GM23338 (cell line): ENCODE data around the gene PYCR2. TPM values are rescaled to one million over a fixed set of nuclear protein-coding genes. Genes with fewer than 3 reads are reported as not detected.

Experiments used
- ATAC-seq: fragments of 200-7000 bp; cut with Tn5 transposase; 3 replicates; pipeline ENCODE4 v1.9.1; 2020
- DNase-seq: peaks from one replicate; pipeline ENCODE4 v3.0.0-alpha.2; 2015; ENCODE audit warnings: low spot score
- H2AFZ ChIP-seq: fragments of 200-600 bp; sonication (generic); 2 replicates; pipeline ENCODE4 v1.8.0; 2016; ENCODE audit warnings: antibody characterized with exemption, mild to moderate bottlenecking, moderate library complexity
- H3F3A ChIP-seq: fragments of 200-600 bp; sonication (generic); replicated peaks from 2 replicates; pipeline ENCODE4 v1.8.0; 2017; ENCODE audit warnings: antibody characterized with exemption, mixed run types, low read depth
- H3K27ac ChIP-seq: fragments of 200-600 bp; sonication (generic); 2 replicates; pipeline ENCODE4 v1.6.1; 2016; ENCODE audit warnings: low read depth
- H3K27me3 ChIP-seq: fragments of 200-600 bp; sonication (generic); 2 replicates; pipeline ENCODE4 v1.8.0; 2016; ENCODE audit warnings: mild to moderate bottlenecking, mixed run types, moderate library complexity; ENCODE audit not compliant: insufficient read depth
- H3K36me3 ChIP-seq: fragments of 200-600 bp; sonication (generic); 2 replicates; pipeline ENCODE4 v1.8.0; 2016; ENCODE audit warnings: mild to moderate bottlenecking; ENCODE audit not compliant: insufficient read depth
- H3K4me1 ChIP-seq: fragments of 200-600 bp; sonication (generic); 2 replicates; pipeline ENCODE4 v1.8.0; 2016; ENCODE audit warnings: mild to moderate bottlenecking, moderate library complexity; ENCODE audit not compliant: insufficient read depth
- H3K4me2 ChIP-seq: fragments of 200-600 bp; sonication (generic); 2 replicates; pipeline ENCODE4 v1.7.1; 2017; ENCODE audit warnings: mixed run types
- H3K4me3 ChIP-seq: fragments of 200-600 bp; sonication (generic); 2 replicates; pipeline ENCODE4 v1.6.1; 2016; ENCODE audit warnings: mixed run types
- H3K79me2 ChIP-seq: fragments of 200-600 bp; sonication (generic); replicated peaks from 2 replicates; pipeline ENCODE4 v1.8.0; 2017; ENCODE audit warnings: mild to moderate bottlenecking; ENCODE audit not compliant: insufficient read depth
- H3K9me2 ChIP-seq: fragments of 200-600 bp; sonication (generic); 2 replicates; pipeline ENCODE4 v1.8.0; 2017; ENCODE audit not compliant: insufficient read depth
- H4K20me1 ChIP-seq: fragments of 200-600 bp; sonication (generic); replicated peaks from 2 replicates; pipeline ENCODE4 v1.8.0; 2017; ENCODE audit warnings: mild to moderate bottlenecking; ENCODE audit not compliant: insufficient read depth
- H3K27ac Mint-ChIP-seq: 2 replicates; pipeline ENCODE4 v1.8.0; 2020; ENCODE audit warnings: inconsistent platforms, mild to moderate bottlenecking, moderate library complexity, mixed read lengths
- H3K27me3 Mint-ChIP-seq: 3 replicates; pipeline ENCODE4 v1.8.0; 2022; ENCODE audit warnings: low read depth, mild to moderate bottlenecking, moderate library complexity, mixed read lengths, inconsistent platforms; ENCODE audit not compliant: insufficient read depth, poor library complexity
- H3K36me3 Mint-ChIP-seq: 3 replicates; pipeline ENCODE4 v1.8.0; 2021; ENCODE audit warnings: low read depth, mild to moderate bottlenecking, inconsistent platforms, moderate library complexity, mixed read lengths
- H3K4me1 Mint-ChIP-seq: 3 replicates; pipeline ENCODE4 v1.8.0; 2020; ENCODE audit warnings: mild to moderate bottlenecking, inconsistent platforms, mixed read lengths
- H3K4me3 Mint-ChIP-seq: 3 replicates; pipeline ENCODE4 v1.8.0; 2021; ENCODE audit warnings: moderate library complexity, mild to moderate bottlenecking, inconsistent platforms, mixed read lengths
- H3K9me3 Mint-ChIP-seq: 3 replicates; pipeline ENCODE4 v1.8.0; 2020; ENCODE audit warnings: moderate library complexity, mild to moderate bottlenecking, inconsistent platforms, mixed read lengths
- CREB1 ChIP-seq: fragments of 250-450 bp; sonication (Bioruptor Pico); IDR thresholded peaks from 2 replicates; pipeline ENCODE4 v1.5.0; 2020; ENCODE audit warnings: low read depth, mild to moderate bottlenecking, moderate library complexity
- EZH2 ChIP-seq: fragments of 200-600 bp; sonication (generic); IDR thresholded peaks from one replicate; pipeline ENCODE4 v1.8.0; 2017; ENCODE audit warnings: antibody characterized with exemption, mild to moderate bottlenecking, low read depth; ENCODE audit not compliant: unreplicated experiment
- EZH2phosphoT487 ChIP-seq: fragments of 200-600 bp; sonication (generic); IDR thresholded peaks from one replicate; pipeline ENCODE4 v1.8.1; 2018; ENCODE audit warnings: antibody characterized with exemption; ENCODE audit not compliant: unreplicated experiment
- JUNB ChIP-seq: IDR thresholded peaks from one replicate; pipeline ENCODE4 v1.6.1; 2016; ENCODE audit warnings: antibody characterized with exemption; ENCODE audit not compliant: unreplicated experiment
- NANOG ChIP-seq: IDR thresholded peaks from 2 replicates; pipeline ENCODE4 v1.6.1; 2016; ENCODE audit warnings: antibody characterized with exemption, borderline replicate concordance
- POLR2AphosphoS5 ChIP-seq: IDR thresholded peaks from 2 replicates; pipeline ENCODE4 v1.6.1; 2016; ENCODE audit warnings: antibody characterized with exemption, low read depth
- STAT1 ChIP-seq: IDR thresholded peaks from one replicate; pipeline ENCODE4 v1.6.1; 2016; ENCODE audit warnings: antibody characterized with exemption; ENCODE audit not compliant: unreplicated experiment
- ZNF114 ChIP-seq: fragments of 250-450 bp; sonication (Bioruptor Pico); IDR thresholded peaks from 2 replicates; pipeline ENCODE4 v1.5.0; 2020; ENCODE audit warnings: mild to moderate bottlenecking, moderate library complexity
- ZNF331 ChIP-seq: fragments of 250-450 bp; sonication (Bioruptor Pico); IDR thresholded peaks from 2 replicates; pipeline ENCODE4 v1.5.0; 2020; ENCODE audit warnings: low read depth, mild to moderate bottlenecking, moderate library complexity
- polyA plus RNA-seq: library from polyadenylated mRNA; unstranded; fragments of >200 nt; fragmentation: Nextera tagmentation; extraction: Ambion mirVana; gene quantifications from 2 replicates; pipeline ENCODE4 v1.2.1, GENCODE V29; 2016
- total RNA-seq: library from RNA; depleted of rRNA; stranded (reverse); fragments of >200 nt; shearing (Covaris generic); gene quantifications from 2 replicates; pipeline ENCODE4 v1.2.3, GENCODE V29; 2014
- TF ChIP-seq, protein P1 (sequence below): fragments of 250-450 bp; sonication (Bioruptor Pico); IDR thresholded peaks from 2 replicates; pipeline ENCODE4 v1.5.0; 2020; ENCODE audit warnings: mild to moderate bottlenecking, moderate library complexity
- TF ChIP-seq, protein P2 (sequence below): IDR thresholded peaks from 2 replicates; pipeline ENCODE4 v1.6.1; 2016; ENCODE audit warnings: antibody characterized with exemption
- TF ChIP-seq, protein P3 (sequence below), 2 experiments: fragments of 200-600 bp in 1 of 2; sonication (generic) in 1 of 2; conservative IDR thresholded peaks; 2 replicates each; pipeline versions ENCODE4 v1.5.1 to v1.6.1; 2016 to 2017; ENCODE audit warnings: antibody characterized with exemption in 2 of 2, low read depth in 2 of 2, mild to moderate bottlenecking in 2 of 2, moderate library complexity in 1 of 2
- TF ChIP-seq, protein P4 (sequence below): IDR thresholded peaks from one replicate; pipeline ENCODE4 v1.6.1; 2018; ENCODE audit warnings: antibody characterized with exemption; ENCODE audit not compliant: unreplicated experiment

Gene PYCR2
- total and polyA plus RNA-seq, 2 experiments from 2014 or later, result 89.1 to 109 TPM

DNA sequence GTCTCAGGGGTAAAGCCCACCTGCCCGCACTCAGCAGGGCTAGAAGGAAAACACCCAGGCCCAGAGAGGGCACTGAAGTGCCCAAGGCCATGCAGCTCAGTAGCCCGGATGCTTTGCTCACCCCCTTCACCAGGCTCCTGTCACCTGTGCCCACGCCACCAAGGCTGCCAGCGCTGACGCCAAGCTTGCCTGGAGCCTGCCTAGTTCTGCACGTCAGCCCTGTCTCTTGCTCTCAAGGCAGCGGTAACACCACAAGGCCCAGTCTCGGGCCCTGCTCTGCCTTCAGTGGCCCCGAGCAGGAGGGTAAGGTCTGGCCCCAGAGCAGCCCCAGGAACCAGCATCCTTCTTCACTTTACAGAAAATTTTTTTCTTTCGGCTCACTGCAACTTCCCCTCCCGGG is 49.6 kb downstream of the PYCR2 start:
- no peaks in the 10 kb centered on the region for H3F3A ChIP-seq
- H3K36me3 Mint-ChIP-seq, result peaks cover 68% of the 10 kb centered on the region
- no peak overlapping the region for H3K4me3 Mint-ChIP-seq
- no peak overlapping the region for H2AFZ ChIP-seq
- peaks cover 11% of the 10 kb centered on the region; the same call in 1 of the 2 replicates for H3K4me1 ChIP-seq
- no peaks in the 10 kb centered on the region for H3K9me2 ChIP-seq
- H3K4me3 ChIP-seq, result no peak overlapping the region
- H3K36me3 ChIP-seq, result peaks cover 52% of the 10 kb centered on the region
- DNase-seq (no peak), ATAC-seq (no peak)
- 0 out of 2 replicates have a peak overlapping the region, but pooled peaks have one; percentile 69 for H3K27ac ChIP-seq
- no peaks in the 10 kb centered on the region for H3K27me3 ChIP-seq
- no peak overlapping the region for H3K27ac Mint-ChIP-seq
- no peaks in the 10 kb centered on the region for H3K9me3 Mint-ChIP-seq
- no peak overlapping the region for H3K4me2 ChIP-seq
- H4K20me1 ChIP-seq, result peaks cover 19% of the 10 kb centered on the region
- peaks cover 34% of the 10 kb centered on the region for H3K79me2 ChIP-seq
- no peak for TF ChIP-seq JUNB
- no peak for TF ChIP-seq CREB1 (CRISPR knock-in tag)
- no peak for TF ChIP-seq STAT1
- no peak for TF ChIP-seq ZNF114 (CRISPR knock-in tag)
- no peak for TF ChIP-seq ZNF331
- TF ChIP-seq, protein P1, sequence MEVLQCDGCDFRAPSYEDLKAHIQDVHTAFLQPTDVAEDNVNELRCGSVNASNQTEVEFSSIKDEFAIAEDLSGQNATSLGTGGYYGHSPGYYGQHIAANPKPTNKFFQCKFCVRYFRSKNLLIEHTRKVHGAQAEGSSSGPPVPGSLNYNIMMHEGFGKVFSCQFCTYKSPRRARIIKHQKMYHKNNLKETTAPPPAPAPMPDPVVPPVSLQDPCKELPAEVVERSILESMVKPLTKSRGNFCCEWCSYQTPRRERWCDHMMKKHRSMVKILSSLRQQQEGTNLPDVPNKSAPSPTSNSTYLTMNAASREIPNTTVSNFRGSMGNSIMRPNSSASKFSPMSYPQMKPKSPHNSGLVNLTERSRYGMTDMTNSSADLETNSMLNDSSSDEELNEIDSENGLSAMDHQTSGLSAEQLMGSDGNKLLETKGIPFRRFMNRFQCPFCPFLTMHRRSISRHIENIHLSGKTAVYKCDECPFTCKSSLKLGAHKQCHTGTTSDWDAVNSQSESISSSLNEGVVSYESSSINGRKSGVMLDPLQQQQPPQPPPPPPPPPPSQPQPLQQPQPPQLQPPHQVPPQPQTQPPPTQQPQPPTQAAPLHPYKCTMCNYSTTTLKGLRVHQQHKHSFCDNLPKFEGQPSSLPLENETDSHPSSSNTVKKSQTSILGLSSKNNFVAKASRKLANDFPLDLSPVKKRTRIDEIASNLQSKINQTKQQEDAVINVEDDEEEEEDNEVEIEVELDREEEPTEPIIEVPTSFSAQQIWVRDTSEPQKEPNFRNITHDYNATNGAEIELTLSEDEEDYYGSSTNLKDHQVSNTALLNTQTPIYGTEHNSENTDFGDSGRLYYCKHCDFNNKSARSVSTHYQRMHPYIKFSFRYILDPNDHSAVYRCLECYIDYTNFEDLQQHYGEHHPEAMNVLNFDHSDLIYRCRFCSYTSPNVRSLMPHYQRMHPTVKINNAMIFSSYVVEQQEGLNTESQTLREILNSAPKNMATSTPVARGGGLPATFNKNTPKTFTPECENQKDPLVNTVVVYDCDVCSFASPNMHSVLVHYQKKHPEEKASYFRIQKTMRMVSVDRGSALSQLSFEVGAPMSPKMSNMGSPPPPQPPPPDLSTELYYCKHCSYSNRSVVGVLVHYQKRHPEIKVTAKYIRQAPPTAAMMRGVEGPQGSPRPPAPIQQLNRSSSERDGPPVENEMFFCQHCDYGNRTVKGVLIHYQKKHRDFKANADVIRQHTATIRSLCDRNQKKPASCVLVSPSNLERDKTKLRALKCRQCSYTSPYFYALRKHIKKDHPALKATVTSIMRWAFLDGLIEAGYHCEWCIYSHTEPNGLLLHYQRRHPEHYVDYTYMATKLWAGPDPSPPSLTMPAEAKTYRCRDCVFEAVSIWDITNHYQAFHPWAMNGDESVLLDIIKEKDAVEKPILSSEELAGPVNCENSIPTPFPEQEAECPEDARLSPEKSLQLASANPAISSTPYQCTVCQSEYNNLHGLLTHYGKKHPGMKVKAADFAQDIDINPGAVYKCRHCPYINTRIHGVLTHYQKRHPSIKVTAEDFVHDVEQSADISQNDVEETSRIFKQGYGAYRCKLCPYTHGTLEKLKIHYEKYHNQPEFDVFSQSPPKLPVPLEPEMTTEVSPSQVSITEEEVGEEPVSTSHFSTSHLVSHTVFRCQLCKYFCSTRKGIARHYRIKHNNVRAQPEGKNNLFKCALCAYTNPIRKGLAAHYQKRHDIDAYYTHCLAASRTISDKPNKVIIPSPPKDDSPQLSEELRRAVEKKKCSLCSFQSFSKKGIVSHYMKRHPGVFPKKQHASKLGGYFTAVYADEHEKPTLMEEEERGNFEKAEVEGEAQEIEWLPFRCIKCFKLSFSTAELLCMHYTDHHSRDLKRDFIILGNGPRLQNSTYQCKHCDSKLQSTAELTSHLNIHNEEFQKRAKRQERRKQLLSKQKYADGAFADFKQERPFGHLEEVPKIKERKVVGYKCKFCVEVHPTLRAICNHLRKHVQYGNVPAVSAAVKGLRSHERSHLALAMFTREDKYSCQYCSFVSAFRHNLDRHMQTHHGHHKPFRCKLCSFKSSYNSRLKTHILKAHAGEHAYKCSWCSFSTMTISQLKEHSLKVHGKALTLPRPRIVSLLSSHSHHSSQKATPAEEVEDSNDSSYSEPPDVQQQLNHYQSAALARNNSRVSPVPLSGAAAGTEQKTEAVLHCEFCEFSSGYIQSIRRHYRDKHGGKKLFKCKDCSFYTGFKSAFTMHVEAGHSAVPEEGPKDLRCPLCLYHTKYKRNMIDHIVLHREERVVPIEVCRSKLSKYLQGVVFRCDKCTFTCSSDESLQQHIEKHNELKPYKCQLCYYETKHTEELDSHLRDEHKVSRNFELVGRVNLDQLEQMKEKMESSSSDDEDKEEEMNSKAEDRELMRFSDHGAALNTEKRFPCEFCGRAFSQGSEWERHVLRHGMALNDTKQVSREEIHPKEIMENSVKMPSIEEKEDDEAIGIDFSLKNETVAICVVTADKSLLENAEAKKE (CRISPR knock-in tag), result no peak
- TF ChIP-seq, protein P2, sequence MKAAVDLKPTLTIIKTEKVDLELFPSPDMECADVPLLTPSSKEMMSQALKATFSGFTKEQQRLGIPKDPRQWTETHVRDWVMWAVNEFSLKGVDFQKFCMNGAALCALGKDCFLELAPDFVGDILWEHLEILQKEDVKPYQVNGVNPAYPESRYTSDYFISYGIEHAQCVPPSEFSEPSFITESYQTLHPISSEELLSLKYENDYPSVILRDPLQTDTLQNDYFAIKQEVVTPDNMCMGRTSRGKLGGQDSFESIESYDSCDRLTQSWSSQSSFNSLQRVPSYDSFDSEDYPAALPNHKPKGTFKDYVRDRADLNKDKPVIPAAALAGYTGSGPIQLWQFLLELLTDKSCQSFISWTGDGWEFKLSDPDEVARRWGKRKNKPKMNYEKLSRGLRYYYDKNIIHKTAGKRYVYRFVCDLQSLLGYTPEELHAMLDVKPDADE, result no peak
- TF ChIP-seq EZH2, result no peak
- TF ChIP-seq NANOG, result no peak
- TF ChIP-seq, protein P3, sequence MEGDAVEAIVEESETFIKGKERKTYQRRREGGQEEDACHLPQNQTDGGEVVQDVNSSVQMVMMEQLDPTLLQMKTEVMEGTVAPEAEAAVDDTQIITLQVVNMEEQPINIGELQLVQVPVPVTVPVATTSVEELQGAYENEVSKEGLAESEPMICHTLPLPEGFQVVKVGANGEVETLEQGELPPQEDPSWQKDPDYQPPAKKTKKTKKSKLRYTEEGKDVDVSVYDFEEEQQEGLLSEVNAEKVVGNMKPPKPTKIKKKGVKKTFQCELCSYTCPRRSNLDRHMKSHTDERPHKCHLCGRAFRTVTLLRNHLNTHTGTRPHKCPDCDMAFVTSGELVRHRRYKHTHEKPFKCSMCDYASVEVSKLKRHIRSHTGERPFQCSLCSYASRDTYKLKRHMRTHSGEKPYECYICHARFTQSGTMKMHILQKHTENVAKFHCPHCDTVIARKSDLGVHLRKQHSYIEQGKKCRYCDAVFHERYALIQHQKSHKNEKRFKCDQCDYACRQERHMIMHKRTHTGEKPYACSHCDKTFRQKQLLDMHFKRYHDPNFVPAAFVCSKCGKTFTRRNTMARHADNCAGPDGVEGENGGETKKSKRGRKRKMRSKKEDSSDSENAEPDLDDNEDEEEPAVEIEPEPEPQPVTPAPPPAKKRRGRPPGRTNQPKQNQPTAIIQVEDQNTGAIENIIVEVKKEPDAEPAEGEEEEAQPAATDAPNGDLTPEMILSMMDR (conservative IDR thresholded peaks at IDR 0.05; ENCODE audit: low read depth in 2 of 2), result no peak
- TF ChIP-seq EZH2phosphoT487, result no peak
- TF ChIP-seq, protein P4, sequence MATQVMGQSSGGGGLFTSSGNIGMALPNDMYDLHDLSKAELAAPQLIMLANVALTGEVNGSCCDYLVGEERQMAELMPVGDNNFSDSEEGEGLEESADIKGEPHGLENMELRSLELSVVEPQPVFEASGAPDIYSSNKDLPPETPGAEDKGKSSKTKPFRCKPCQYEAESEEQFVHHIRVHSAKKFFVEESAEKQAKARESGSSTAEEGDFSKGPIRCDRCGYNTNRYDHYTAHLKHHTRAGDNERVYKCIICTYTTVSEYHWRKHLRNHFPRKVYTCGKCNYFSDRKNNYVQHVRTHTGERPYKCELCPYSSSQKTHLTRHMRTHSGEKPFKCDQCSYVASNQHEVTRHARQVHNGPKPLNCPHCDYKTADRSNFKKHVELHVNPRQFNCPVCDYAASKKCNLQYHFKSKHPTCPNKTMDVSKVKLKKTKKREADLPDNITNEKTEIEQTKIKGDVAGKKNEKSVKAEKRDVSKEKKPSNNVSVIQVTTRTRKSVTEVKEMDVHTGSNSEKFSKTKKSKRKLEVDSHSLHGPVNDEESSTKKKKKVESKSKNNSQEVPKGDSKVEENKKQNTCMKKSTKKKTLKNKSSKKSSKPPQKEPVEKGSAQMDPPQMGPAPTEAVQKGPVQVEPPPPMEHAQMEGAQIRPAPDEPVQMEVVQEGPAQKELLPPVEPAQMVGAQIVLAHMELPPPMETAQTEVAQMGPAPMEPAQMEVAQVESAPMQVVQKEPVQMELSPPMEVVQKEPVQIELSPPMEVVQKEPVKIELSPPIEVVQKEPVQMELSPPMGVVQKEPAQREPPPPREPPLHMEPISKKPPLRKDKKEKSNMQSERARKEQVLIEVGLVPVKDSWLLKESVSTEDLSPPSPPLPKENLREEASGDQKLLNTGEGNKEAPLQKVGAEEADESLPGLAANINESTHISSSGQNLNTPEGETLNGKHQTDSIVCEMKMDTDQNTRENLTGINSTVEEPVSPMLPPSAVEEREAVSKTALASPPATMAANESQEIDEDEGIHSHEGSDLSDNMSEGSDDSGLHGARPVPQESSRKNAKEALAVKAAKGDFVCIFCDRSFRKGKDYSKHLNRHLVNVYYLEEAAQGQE, result no peak
- TF ChIP-seq POLR2AphosphoS5, result no peak
- peaks cover 20% of the 10 kb centered on the region for H3K27me3 Mint-ChIP-seq
- H3K4me1 Mint-ChIP-seq, result peaks cover 35% of the 10 kb centered on the region
